H1 (cell line): ENCODE measurements around the gene UBE4B.

Source experiments
- CHD1 ChIP-seq: IDR thresholded peaks from 2 replicates; pipeline ENCODE4 v1.6.1; 2012; ENCODE audit warnings: low read depth, low read length, improper control_type of control experiment
- CTCF ChIP-seq, 3 experiments: IDR thresholded peaks; 1 replicate in 2 of 3; 2 replicates in 1 of 3; pipeline versions ENCODE4 v1.5.1 to v1.6.1; 2011; ENCODE audit warnings: low read length in 3 of 3, mild to moderate bottlenecking in 3 of 3, inconsistent platforms in 2 of 3, low read depth in 1 of 3, moderate library complexity in 1 of 3; ENCODE audit not compliant: insufficient read depth in 1 of 3; ENCODE audit errors: control extremely low read depth in 1 of 3
- EP300 ChIP-seq, 2 experiments: IDR thresholded peaks; 1 replicate in 1 of 2; 2 replicates in 1 of 2; pipeline ENCODE4 v1.6.1; 2011 to 2012; ENCODE audit warnings: low read depth in 2 of 2, low read length in 2 of 2, mild to moderate bottlenecking in 2 of 2, borderline replicate concordance in 1 of 2, inconsistent platforms in 1 of 2, moderate library complexity in 1 of 2
- EZH2 ChIP-seq: fragments of 200-600 bp; sonication (generic); IDR thresholded peaks from 2 replicates; pipeline ENCODE4 v1.7.1; 2012; ENCODE audit warnings: low read depth, mild to moderate bottlenecking, moderate library complexity, low read length, inconsistent platforms; ENCODE audit not compliant: severe bottlenecking
- POLR2AphosphoS5 ChIP-seq: IDR thresholded peaks from 2 replicates; pipeline ENCODE4 v1.6.1; 2011; ENCODE audit warnings: low read depth, low read length
- SIN3A ChIP-seq, 2 experiments: IDR thresholded peaks in 1 of 2; conservative IDR thresholded peaks in 1 of 2; 2 replicates each; pipeline ENCODE4 v1.6.1; 2011 to 2012; ENCODE audit warnings: low read length in 2 of 2, improper control_type of control experiment in 1 of 2, low read depth in 1 of 2, mild to moderate bottlenecking in 1 of 2
- SIX5 ChIP-seq: IDR thresholded peaks from 2 replicates; pipeline ENCODE4 v1.6.1; 2011; ENCODE audit warnings: mild to moderate bottlenecking, low read depth, low read length

DNA sequence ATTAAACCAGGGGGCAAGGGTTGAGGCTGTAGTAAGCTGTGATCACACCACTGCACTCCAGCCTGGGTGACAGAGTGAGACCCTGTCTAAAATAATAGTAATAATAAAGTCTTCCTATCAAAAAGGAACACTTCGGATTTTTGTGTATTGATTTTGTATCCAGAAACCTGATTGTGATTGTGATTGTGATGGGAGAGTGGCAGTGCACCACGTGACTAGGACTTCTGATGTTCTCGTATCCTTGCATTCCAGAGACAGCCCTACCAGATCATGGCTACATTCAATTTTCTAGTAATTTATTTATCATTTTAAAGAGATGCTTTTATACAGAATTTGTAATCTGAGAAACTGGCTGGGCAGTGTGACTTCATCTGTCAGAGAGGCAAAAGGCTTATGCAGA, 175.1 kb downstream of the UBE4B start:
- no peak for TF ChIP-seq CHD1
- no peak for TF ChIP-seq SIN3A (conservative IDR thresholded peaks at IDR 0.05 in 1 of 2, IDR thresholded peaks at IDR 0.05 in 1 of 2; ENCODE audit: low read depth in 1 of 2, low read length in 2 of 2)
- TF ChIP-seq POLR2AphosphoS5: no peak
- TF ChIP-seq CTCF (IDR thresholded peaks at IDR 0.05; ENCODE audit: control extremely low read depth in 1 of 3, insufficient read depth in 1 of 3, low read depth in 1 of 3, low read length in 3 of 3): no peak
- no peak for TF ChIP-seq SIX5
- no peak for TF ChIP-seq EP300 (IDR thresholded peaks at IDR 0.05; ENCODE audit: borderline replicate concordance in 1 of 2, low read depth in 2 of 2, low read length in 2 of 2)
- TF ChIP-seq EZH2: no peak
